Calu3 (cell line): ENCODE measurements around the gene MCC. TPM values are rescaled to one million over a fixed set of nuclear protein-coding genes. Genes with fewer than 3 reads are reported as not detected.

ENCODE experiments used
- BruUV-seq: library from RNA; stranded (reverse); fragments of 400-500 nt; replicated peaks from 2 replicates; lab custom pipeline; 2021; lab: Mats Ljungman, UMichigan
- CTCF ChIA-PET: fragments of 300-600 bp; sonication (Branson Sonifier 250); formaldehyde crosslinking; loops from one replicate; lab custom pipeline; 2022; ENCODE audit warnings: antibody characterized with exemption; lab: Charles Lee
- DNase-seq: peaks from one replicate; pipeline ENCODE4 v3.0.0; 2022
- H3K27ac Mint-ChIP-seq: one replicate; pipeline ENCODE4 v1.8.0; 2022; ENCODE audit warnings: mixed read lengths; ENCODE audit not compliant: unreplicated experiment
- H3K27me3 Mint-ChIP-seq: one replicate; pipeline ENCODE4 v1.8.0; 2022; ENCODE audit warnings: mixed read lengths; ENCODE audit not compliant: unreplicated experiment
- H3K36me3 Mint-ChIP-seq: one replicate; pipeline ENCODE4 v1.8.0; 2022; ENCODE audit warnings: mild to moderate bottlenecking, moderate library complexity, mixed read lengths; ENCODE audit not compliant: insufficient read depth, unreplicated experiment
- H3K4me1 Mint-ChIP-seq: one replicate; pipeline ENCODE4 v1.8.0; 2022; ENCODE audit warnings: mild to moderate bottlenecking, low read depth, mixed read lengths; ENCODE audit not compliant: unreplicated experiment
- H3K4me3 Mint-ChIP-seq: one replicate; pipeline ENCODE4 v1.8.0; 2022; ENCODE audit warnings: mild to moderate bottlenecking, low read depth, moderate library complexity, mixed read lengths; ENCODE audit not compliant: unreplicated experiment
- H3K9me3 Mint-ChIP-seq: one replicate; pipeline ENCODE4 v1.8.0; 2022; ENCODE audit warnings: low read depth, mixed read lengths; ENCODE audit not compliant: unreplicated experiment
- intact Hi-C: fragments of 100-400 bp; cut with micrococcal nuclease; formaldehyde crosslinking; loops from one replicate; pipeline ENCODE4 v1.10.0; 2022; ENCODE audit not compliant: unreplicated experiment
- total RNA-seq: library from RNA; stranded (reverse); gene quantifications from 2 replicates; pipeline ENCODE4 v1.2.3, GENCODE V29; 2022
- TF ChIP-seq, protein P1 (sequence below): fragments of 200-600 bp; IDR thresholded peaks from one replicate; pipeline ENCODE4 v1.8.0; 2022; ENCODE audit warnings: antibody characterized with exemption; ENCODE audit not compliant: unreplicated experiment

The MCC gene
- total RNA-seq, 1 experiment from 2014 or later = 2.8 TPM

DNA sequence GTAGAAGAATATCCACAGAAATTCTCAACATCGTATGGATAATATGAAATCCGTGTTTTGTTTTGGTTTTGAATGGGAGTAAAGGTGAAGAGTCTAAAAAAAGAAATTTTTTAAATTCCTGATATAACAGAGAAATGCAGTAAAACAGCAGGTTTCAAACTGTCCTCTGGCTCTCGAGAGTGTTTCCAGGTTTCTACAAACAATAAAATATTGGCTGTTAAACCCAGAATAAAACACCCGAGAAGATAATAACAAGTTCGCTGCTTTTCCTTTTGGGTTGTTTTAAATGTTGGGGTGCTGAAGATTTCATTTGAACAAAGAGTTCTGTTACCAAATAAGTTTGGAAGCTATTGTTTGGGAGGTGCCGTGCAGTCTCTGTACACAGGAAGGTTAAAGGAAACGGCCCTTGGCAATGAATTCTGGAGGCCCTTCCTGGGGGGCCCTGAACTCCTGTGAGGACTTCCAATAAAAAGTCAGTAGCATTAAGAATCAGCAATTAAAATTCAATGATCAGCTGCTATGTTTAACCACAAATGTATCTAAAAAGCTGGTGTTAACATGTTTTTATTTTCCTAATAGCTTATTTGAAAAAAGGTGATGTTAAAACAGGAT lies 269.2 kb downstream of the MCC start:
- CTCF ChIA-PET = interaction anchor here (0.6 kb wide), 1 partner anchor 284 kb away, joined by 5 read pairs; no protein-coding TSS in a partner anchor
- no peaks in the 10 kb centered on the region for H3K9me3 Mint-ChIP-seq
- no peak overlapping the region for H3K4me3 Mint-ChIP-seq
- no peak for DNase-seq
- intact Hi-C loops = no loop called here
- TF ChIP-seq, protein P1, sequence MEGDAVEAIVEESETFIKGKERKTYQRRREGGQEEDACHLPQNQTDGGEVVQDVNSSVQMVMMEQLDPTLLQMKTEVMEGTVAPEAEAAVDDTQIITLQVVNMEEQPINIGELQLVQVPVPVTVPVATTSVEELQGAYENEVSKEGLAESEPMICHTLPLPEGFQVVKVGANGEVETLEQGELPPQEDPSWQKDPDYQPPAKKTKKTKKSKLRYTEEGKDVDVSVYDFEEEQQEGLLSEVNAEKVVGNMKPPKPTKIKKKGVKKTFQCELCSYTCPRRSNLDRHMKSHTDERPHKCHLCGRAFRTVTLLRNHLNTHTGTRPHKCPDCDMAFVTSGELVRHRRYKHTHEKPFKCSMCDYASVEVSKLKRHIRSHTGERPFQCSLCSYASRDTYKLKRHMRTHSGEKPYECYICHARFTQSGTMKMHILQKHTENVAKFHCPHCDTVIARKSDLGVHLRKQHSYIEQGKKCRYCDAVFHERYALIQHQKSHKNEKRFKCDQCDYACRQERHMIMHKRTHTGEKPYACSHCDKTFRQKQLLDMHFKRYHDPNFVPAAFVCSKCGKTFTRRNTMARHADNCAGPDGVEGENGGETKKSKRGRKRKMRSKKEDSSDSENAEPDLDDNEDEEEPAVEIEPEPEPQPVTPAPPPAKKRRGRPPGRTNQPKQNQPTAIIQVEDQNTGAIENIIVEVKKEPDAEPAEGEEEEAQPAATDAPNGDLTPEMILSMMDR = no peak
- no peak overlapping the region for H3K27ac Mint-ChIP-seq
- peaks cover 17% of the 10 kb centered on the region for H3K27me3 Mint-ChIP-seq
- no peaks in the 10 kb centered on the region for H3K36me3 Mint-ChIP-seq
- H3K4me1 Mint-ChIP-seq = no peaks in the 10 kb centered on the region
- no TSS peak for BruUV-seq

DNA sequence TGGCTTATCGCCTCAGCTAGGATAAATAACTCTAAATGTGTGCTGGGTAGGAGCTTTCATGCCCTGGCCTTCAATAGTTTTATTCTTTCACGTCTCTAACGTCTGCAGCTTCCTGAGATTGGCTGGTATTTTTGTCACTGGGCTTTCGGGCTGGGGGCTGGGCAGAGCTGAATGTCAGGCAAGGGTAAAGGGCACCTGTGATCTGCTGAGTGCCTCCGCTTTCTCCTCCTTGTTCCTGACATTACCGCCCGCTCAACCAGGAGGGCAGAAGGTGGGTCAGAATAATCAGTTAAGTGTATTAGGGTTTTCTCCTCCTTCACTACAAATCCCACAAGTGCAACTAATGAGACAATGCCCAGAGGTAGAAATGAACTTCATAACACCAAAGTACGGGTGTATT lies 270.1 kb downstream of the MCC start:
- Mint-ChIP-seq H3K4me3 (no peak overlapping the region), H3K36me3 (no peaks in the 10 kb centered on the region), H3K4me1 (no peaks in the 10 kb centered on the region), H3K9me3 (no peaks in the 10 kb centered on the region), H3K27me3 (peaks cover 9% of the 10 kb centered on the region), H3K27ac (no peak overlapping the region)
- CTCF ChIA-PET = no interaction called here
- intact Hi-C loops = no loop called here
- TF ChIP-seq, protein P1 = no peak
- no TSS peak for BruUV-seq
- no peak for DNase-seq

DNA sequence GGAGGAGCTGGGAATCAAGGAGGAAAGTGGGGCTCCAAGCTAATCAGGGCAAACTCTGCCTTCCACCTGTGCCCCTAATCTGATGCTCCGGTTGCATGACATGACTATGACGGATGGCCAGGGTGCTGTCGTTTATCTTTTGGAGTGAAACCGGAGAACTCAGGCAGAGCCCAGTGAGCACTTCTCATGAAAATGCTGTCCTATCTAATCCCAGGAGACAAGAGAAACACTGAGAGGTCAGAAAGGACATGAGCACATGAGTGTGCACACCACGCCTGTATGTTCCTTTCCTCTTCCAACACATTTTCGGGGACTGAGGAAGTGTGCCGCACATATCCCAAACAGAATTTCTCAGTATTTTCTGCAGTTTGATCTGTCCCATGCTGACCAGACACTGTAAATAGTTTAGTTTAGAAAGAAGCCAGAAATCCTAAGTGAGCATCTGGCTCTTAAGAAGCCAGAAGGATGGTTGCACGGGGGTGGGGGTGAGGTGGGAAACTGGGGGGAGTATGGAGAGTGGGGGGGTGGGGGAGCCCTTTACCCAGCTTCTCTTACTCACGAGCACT lies 270.6 kb downstream of the MCC start:
- H3K9me3 Mint-ChIP-seq = no peaks in the 10 kb centered on the region
- no peak overlapping the region for H3K27ac Mint-ChIP-seq
- no peak for DNase-seq
- no peaks in the 10 kb centered on the region for H3K36me3 Mint-ChIP-seq
- TF ChIP-seq, protein P1 = no peak
- H3K4me3 Mint-ChIP-seq = no peak overlapping the region
- BruUV-seq = no TSS peak
- CTCF ChIA-PET = no interaction called here
- no peaks in the 10 kb centered on the region for H3K4me1 Mint-ChIP-seq
- intact Hi-C loops = no loop called here
- H3K27me3 Mint-ChIP-seq = peaks cover 4% of the 10 kb centered on the region

DNA sequence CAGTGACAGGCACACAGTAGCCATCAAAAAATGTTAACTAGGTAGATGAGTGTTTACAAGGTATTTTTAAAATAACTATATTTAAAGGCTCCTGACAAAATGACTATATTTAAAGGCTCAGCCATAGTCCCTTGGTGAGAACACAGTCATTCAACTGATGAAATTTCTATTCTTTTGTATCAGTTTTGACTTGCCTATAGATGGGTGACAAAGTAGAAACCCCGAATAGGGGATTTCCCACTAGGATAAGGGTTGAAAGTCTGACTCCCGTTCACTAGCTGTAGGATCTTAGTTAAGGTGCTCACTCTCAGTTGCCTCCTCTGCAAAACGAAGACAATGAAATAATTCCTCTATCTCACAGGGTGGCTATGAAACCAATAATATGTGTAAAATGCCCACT lies 271.7 kb downstream of the MCC start:
- BruUV-seq = no TSS peak
- CTCF ChIA-PET = no interaction called here
- no peaks in the 10 kb centered on the region for H3K4me1 Mint-ChIP-seq
- no peaks in the 10 kb centered on the region for H3K9me3 Mint-ChIP-seq
- TF ChIP-seq, protein P1 = no peak
- intact Hi-C loops = no loop called here
- H3K4me3 Mint-ChIP-seq = no peak overlapping the region
- DNase-seq = no peak
- no peaks in the 10 kb centered on the region for H3K36me3 Mint-ChIP-seq
- no peaks in the 10 kb centered on the region for H3K27me3 Mint-ChIP-seq
- no peak overlapping the region for H3K27ac Mint-ChIP-seq
